HFF-Myc (cell line): Measurements from ENCODE around the gene ATG2B.

Experiments
- DNase-seq: peaks from one replicate; pipeline ENCODE4 v3.0.0-alpha.2; 2011; ENCODE audit warnings: low read depth; ENCODE audit errors: extremely low read depth
- H3K4me3 ChIP-seq: replicated peaks from 2 replicates; pipeline ENCODE4 v1.5.1; 2011; ENCODE audit warnings: low read depth, mild to moderate bottlenecking, control low read depth, low read length
- TF ChIP-seq, protein P1 (sequence below): IDR thresholded peaks from 2 replicates; pipeline ENCODE4 v1.5.1; 2012; ENCODE audit warnings: mild to moderate bottlenecking, low read depth, low read length, control low read depth; ENCODE audit errors: missing control alignments

The ATG2B gene

DNA sequence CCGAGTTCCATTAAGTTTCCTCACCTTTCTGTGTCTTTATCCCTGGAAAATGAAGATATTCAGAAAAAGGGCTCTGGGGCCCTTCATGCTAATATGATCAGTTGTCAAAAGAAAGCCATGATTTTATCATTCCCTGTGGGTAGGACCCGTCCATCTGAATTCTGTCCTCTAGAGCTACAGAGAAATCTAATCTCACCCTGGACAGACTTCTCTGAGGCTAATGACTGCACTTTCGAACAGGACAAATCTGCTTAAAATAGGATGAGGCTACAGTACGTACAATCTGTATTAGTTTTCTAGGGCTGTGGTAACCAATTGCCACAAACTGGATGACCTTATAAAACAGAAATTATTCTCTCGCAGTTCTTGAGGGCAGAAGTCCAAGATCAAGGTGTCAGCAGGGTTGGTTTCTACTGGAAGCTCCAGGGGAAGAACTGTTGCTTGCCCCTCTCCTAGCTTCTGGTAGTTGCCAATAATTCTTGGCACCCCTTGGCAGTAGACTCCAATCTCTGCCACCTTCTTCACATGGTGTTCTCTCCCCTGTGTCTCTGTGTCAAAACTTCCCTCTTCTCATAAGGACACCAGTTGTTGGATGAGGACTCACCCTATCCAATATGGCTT, 30.0 kb upstream of the ATG2B start:
- H3K4me3 ChIP-seq = no peak overlapping the region

DNA sequence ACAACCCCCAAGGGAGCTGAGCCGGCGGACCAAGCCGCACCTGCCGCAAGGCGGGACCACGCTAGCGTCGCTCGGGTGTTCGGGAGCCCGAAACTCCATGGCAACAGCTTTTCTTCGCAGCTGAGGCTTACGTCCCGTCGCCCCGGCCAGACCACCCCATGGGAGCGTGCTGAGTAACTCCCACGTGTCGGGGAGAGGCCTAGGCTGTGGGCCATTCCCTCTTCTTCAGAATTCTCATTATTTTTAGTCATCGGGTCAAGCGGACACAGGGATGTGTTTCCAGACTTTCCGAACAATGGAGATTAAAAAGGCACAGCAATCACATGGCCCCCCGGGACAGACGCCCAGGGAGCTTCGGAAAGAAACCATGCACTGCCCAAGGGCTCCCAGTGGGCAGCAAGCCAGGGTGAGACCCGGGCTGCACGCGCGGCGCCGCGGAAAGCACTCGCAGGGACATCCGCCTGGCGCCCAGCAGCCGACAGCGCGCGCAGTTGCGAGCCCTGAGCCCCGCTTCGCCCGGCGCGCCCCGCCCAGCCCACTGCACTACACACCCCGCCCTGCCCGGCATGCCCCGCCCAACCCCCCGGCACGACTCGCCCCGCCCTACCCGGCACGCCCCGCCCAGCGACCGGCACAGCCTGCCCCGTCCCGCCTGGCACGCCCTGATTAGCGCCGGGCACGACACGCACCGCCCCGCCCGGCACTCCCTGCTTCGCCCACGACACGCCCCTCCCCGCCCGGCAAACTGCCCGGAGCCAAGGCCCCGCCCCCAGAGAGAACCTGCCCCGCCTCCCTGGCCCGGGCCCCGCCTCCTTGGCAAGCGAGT, 28.4 kb upstream of the ATG2B start:
- TF ChIP-seq, protein P1, sequence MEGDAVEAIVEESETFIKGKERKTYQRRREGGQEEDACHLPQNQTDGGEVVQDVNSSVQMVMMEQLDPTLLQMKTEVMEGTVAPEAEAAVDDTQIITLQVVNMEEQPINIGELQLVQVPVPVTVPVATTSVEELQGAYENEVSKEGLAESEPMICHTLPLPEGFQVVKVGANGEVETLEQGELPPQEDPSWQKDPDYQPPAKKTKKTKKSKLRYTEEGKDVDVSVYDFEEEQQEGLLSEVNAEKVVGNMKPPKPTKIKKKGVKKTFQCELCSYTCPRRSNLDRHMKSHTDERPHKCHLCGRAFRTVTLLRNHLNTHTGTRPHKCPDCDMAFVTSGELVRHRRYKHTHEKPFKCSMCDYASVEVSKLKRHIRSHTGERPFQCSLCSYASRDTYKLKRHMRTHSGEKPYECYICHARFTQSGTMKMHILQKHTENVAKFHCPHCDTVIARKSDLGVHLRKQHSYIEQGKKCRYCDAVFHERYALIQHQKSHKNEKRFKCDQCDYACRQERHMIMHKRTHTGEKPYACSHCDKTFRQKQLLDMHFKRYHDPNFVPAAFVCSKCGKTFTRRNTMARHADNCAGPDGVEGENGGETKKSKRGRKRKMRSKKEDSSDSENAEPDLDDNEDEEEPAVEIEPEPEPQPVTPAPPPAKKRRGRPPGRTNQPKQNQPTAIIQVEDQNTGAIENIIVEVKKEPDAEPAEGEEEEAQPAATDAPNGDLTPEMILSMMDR = no peak
- H3K4me3 ChIP-seq = peak overlapping the region; percentile 65
- peak; percentile 55 for DNase-seq

More for the DNA sequence above, 30.0 kb upstream of the ATG2B start:
- no peak for DNase-seq
- TF ChIP-seq, protein P1 = no peak

DNA sequence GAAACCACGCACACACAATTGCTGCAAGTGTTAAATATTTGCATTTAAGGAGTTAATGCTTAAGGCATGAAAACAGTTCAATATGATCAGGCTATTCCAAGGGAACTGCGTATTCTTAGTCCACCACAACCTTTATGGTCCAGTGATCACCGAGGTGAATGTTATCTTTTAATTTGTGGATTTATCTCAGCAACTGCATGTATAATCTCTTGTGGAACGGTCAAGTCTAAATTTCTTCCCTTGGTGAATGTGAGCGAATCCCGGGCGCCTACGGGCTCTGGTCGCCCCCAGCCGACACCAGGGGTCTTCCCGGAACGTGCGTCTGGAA, 27.8 kb upstream of the ATG2B start:
- DNase-seq = no peak
- TF ChIP-seq, protein P1 = no peak
- H3K4me3 ChIP-seq = peak overlapping the region; percentile 65

DNA sequence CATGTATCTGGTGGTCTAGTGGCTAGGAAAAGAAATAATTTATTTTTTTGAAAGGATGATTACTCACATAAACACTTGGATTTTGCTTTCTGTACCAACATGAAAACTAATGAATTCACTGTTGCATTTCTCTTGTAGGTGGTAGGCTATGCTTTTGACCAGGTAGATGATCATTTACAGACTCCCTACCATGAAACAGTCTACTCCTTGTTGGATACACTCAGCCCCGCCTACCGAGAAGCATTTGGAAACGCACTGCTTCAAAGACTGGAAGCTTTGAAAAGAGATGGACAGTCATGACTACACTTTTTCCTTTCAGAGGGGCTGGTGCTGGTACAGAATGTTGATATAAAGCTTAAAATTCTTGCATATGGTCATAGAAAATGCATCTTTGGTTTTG, 22.2 kb upstream of the ATG2B start:
- TF ChIP-seq, protein P1 = no peak
- DNase-seq = no peak
- no peak overlapping the region for H3K4me3 ChIP-seq

DNA sequence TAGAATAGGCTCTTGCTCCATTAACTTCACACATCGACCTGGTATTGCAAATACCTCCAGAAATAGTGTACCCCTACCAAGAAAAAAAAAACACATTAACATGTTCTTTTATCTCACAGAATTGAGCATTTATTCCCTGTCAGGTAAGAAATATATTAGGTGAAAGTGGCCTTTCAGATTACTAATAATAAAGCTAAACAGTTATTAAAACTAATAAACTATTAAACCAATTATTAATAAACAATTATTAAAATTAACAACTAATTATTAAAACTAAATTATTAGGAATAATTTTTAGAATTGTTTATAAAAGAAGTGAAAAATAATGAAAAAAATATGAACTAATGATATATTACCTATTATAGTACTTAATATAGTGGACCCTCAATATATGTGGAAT, 21.6 kb upstream of the ATG2B start:
- H3K4me3 ChIP-seq = no peak overlapping the region
- TF ChIP-seq, protein P1 = no peak
- no peak for DNase-seq

DNA sequence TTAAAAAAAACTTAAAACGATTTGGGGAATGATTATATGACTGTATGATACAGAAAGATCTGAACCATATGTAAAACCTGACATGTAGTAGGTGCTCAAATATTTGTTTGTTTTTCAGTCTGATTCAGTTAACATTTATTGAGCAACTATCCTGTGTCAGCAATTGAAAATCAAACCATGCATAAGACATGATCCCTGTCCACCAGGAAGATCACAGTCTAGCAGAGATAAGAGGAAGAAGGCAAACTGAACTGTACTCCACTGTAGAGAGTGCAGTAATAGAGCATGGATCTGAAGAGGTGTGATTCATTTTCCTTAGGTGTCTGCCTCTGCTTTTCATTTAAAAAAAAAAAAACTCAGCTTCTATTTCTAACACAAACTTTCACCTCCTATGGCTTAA, 20.9 kb upstream of the ATG2B start:
- TF ChIP-seq, protein P1 = no peak
- no peak for DNase-seq
- H3K4me3 ChIP-seq = no peak overlapping the region

DNA sequence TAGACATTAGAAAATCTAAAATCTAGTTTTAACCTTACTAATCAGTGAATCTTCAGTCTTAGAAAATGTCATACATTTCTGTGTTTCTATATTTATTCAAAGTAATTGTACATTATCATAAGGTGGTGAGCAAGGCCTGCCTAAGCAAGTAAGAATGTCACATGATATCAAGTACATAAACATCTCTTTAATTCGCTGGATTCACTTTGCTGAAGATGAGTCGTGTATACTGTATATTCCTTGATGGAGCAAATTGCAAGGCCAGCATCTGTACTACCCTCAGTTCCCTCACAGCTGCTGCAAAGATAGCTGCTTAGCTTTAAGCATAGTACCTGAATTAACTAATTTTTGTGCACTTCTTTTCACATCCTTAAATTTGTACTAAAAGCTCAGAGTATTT, 20.3 kb upstream of the ATG2B start:
- no peak overlapping the region for H3K4me3 ChIP-seq
- DNase-seq = no peak
- TF ChIP-seq, protein P1 = no peak
